ENCODE results near the gene SESTD1. TPM values are rescaled to one million over a fixed set of nuclear protein-coding genes. Genes with fewer than 3 reads are reported as not detected.

The SESTD1 gene
- total and polyA plus RNA-seq, 2 experiments from 2014 or later: 12.6 to 21.6 TPM

DNA sequence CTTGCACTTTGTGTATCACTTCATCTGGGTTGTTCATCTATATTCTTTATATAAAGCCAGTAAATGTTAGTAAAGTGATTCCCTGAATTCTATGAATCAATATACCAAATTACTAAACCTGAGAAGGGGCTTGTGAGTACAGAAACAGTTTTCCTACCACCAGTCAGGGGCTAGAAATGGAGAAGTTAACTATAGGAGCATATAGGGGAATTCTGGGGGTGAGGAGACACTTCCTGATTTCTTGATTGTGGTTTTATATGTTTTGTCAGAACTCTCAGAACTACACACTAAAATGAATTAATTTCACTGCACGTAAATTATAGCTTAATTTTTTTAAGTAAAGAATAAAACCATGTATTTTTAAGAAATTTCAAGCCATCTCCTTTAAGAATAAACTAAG, 93.7 kb downstream of the SESTD1 start:
- no peaks in the 10 kb centered on the region for H4K20me1 ChIP-seq (replicated peaks; ENCODE audit: insufficient read depth)
- no peak overlapping the region for H3K27ac ChIP-seq (ENCODE audit: low read depth)
- H3K27me3 ChIP-seq (ENCODE audit: insufficient read depth): no peaks in the 10 kb centered on the region
- H3K4me3 ChIP-seq: no peak overlapping the region
- Mint-ChIP-seq H3K4me1 (peaks cover 21% of the 10 kb centered on the region), H3K27ac (no peak overlapping the region), H3K27me3 (ENCODE audit: insufficient read depth, low read depth, poor library complexity) (no peaks in the 10 kb centered on the region), H3K9me3 (no peaks in the 10 kb centered on the region; the same call in 1 of the 3 replicates), H3K4me3 (no peak overlapping the region), H3K36me3 (ENCODE audit: low read depth) (peaks cover 8% of the 10 kb centered on the region; the same call in 2 of the 3 replicates)
- no peaks in the 10 kb centered on the region for H3K36me3 ChIP-seq (ENCODE audit: insufficient read depth)
- ATAC-seq (no peak), DNase-seq (ENCODE audit: low spot score) (no peak)
- H2AFZ ChIP-seq: no peak overlapping the region
- H3K4me2 ChIP-seq: no peak overlapping the region
- no peaks in the 10 kb centered on the region for H3F3A ChIP-seq (replicated peaks; ENCODE audit: low read depth)
- H3K9me2 ChIP-seq (ENCODE audit: insufficient read depth): no peaks in the 10 kb centered on the region
- TF ChIP-seq EZH2 (IDR thresholded peaks at IDR 0.05; ENCODE audit: low read depth, unreplicated experiment) (no peak), ZNF114 (CRISPR knock-in tag; IDR thresholded peaks at IDR 0.05) (no peak), NANOG (IDR thresholded peaks at IDR 0.05; ENCODE audit: borderline replicate concordance) (no peak), POLR2AphosphoS5 (IDR thresholded peaks at IDR 0.05; ENCODE audit: low read depth) (no peak), STAT1 (IDR thresholded peaks at IDR 0.05; ENCODE audit: unreplicated experiment) (no peak), ZNF331 (CRISPR knock-in tag; IDR thresholded peaks at IDR 0.05; ENCODE audit: low read depth) (no peak), CREB1 (CRISPR knock-in tag; IDR thresholded peaks at IDR 0.05; ENCODE audit: low read depth) (no peak), EZH2phosphoT487 (IDR thresholded peaks at IDR 0.05; ENCODE audit: unreplicated experiment) (no peak), JUNB (IDR thresholded peaks at IDR 0.05; ENCODE audit: unreplicated experiment) (no peak)
- TF ChIP-seq, protein P1, sequence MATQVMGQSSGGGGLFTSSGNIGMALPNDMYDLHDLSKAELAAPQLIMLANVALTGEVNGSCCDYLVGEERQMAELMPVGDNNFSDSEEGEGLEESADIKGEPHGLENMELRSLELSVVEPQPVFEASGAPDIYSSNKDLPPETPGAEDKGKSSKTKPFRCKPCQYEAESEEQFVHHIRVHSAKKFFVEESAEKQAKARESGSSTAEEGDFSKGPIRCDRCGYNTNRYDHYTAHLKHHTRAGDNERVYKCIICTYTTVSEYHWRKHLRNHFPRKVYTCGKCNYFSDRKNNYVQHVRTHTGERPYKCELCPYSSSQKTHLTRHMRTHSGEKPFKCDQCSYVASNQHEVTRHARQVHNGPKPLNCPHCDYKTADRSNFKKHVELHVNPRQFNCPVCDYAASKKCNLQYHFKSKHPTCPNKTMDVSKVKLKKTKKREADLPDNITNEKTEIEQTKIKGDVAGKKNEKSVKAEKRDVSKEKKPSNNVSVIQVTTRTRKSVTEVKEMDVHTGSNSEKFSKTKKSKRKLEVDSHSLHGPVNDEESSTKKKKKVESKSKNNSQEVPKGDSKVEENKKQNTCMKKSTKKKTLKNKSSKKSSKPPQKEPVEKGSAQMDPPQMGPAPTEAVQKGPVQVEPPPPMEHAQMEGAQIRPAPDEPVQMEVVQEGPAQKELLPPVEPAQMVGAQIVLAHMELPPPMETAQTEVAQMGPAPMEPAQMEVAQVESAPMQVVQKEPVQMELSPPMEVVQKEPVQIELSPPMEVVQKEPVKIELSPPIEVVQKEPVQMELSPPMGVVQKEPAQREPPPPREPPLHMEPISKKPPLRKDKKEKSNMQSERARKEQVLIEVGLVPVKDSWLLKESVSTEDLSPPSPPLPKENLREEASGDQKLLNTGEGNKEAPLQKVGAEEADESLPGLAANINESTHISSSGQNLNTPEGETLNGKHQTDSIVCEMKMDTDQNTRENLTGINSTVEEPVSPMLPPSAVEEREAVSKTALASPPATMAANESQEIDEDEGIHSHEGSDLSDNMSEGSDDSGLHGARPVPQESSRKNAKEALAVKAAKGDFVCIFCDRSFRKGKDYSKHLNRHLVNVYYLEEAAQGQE (IDR thresholded peaks at IDR 0.05; ENCODE audit: unreplicated experiment): no peak
- TF ChIP-seq, protein P2, sequence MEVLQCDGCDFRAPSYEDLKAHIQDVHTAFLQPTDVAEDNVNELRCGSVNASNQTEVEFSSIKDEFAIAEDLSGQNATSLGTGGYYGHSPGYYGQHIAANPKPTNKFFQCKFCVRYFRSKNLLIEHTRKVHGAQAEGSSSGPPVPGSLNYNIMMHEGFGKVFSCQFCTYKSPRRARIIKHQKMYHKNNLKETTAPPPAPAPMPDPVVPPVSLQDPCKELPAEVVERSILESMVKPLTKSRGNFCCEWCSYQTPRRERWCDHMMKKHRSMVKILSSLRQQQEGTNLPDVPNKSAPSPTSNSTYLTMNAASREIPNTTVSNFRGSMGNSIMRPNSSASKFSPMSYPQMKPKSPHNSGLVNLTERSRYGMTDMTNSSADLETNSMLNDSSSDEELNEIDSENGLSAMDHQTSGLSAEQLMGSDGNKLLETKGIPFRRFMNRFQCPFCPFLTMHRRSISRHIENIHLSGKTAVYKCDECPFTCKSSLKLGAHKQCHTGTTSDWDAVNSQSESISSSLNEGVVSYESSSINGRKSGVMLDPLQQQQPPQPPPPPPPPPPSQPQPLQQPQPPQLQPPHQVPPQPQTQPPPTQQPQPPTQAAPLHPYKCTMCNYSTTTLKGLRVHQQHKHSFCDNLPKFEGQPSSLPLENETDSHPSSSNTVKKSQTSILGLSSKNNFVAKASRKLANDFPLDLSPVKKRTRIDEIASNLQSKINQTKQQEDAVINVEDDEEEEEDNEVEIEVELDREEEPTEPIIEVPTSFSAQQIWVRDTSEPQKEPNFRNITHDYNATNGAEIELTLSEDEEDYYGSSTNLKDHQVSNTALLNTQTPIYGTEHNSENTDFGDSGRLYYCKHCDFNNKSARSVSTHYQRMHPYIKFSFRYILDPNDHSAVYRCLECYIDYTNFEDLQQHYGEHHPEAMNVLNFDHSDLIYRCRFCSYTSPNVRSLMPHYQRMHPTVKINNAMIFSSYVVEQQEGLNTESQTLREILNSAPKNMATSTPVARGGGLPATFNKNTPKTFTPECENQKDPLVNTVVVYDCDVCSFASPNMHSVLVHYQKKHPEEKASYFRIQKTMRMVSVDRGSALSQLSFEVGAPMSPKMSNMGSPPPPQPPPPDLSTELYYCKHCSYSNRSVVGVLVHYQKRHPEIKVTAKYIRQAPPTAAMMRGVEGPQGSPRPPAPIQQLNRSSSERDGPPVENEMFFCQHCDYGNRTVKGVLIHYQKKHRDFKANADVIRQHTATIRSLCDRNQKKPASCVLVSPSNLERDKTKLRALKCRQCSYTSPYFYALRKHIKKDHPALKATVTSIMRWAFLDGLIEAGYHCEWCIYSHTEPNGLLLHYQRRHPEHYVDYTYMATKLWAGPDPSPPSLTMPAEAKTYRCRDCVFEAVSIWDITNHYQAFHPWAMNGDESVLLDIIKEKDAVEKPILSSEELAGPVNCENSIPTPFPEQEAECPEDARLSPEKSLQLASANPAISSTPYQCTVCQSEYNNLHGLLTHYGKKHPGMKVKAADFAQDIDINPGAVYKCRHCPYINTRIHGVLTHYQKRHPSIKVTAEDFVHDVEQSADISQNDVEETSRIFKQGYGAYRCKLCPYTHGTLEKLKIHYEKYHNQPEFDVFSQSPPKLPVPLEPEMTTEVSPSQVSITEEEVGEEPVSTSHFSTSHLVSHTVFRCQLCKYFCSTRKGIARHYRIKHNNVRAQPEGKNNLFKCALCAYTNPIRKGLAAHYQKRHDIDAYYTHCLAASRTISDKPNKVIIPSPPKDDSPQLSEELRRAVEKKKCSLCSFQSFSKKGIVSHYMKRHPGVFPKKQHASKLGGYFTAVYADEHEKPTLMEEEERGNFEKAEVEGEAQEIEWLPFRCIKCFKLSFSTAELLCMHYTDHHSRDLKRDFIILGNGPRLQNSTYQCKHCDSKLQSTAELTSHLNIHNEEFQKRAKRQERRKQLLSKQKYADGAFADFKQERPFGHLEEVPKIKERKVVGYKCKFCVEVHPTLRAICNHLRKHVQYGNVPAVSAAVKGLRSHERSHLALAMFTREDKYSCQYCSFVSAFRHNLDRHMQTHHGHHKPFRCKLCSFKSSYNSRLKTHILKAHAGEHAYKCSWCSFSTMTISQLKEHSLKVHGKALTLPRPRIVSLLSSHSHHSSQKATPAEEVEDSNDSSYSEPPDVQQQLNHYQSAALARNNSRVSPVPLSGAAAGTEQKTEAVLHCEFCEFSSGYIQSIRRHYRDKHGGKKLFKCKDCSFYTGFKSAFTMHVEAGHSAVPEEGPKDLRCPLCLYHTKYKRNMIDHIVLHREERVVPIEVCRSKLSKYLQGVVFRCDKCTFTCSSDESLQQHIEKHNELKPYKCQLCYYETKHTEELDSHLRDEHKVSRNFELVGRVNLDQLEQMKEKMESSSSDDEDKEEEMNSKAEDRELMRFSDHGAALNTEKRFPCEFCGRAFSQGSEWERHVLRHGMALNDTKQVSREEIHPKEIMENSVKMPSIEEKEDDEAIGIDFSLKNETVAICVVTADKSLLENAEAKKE (CRISPR knock-in tag; IDR thresholded peaks at IDR 0.05): no peak
- TF ChIP-seq, protein P3, sequence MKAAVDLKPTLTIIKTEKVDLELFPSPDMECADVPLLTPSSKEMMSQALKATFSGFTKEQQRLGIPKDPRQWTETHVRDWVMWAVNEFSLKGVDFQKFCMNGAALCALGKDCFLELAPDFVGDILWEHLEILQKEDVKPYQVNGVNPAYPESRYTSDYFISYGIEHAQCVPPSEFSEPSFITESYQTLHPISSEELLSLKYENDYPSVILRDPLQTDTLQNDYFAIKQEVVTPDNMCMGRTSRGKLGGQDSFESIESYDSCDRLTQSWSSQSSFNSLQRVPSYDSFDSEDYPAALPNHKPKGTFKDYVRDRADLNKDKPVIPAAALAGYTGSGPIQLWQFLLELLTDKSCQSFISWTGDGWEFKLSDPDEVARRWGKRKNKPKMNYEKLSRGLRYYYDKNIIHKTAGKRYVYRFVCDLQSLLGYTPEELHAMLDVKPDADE (IDR thresholded peaks at IDR 0.05): no peak
- TF ChIP-seq, protein P4, sequence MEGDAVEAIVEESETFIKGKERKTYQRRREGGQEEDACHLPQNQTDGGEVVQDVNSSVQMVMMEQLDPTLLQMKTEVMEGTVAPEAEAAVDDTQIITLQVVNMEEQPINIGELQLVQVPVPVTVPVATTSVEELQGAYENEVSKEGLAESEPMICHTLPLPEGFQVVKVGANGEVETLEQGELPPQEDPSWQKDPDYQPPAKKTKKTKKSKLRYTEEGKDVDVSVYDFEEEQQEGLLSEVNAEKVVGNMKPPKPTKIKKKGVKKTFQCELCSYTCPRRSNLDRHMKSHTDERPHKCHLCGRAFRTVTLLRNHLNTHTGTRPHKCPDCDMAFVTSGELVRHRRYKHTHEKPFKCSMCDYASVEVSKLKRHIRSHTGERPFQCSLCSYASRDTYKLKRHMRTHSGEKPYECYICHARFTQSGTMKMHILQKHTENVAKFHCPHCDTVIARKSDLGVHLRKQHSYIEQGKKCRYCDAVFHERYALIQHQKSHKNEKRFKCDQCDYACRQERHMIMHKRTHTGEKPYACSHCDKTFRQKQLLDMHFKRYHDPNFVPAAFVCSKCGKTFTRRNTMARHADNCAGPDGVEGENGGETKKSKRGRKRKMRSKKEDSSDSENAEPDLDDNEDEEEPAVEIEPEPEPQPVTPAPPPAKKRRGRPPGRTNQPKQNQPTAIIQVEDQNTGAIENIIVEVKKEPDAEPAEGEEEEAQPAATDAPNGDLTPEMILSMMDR (conservative IDR thresholded peaks at IDR 0.05; ENCODE audit: low read depth in 2 of 2): no peak
- H3K4me1 ChIP-seq (ENCODE audit: insufficient read depth): peaks cover 8% of the 10 kb centered on the region
- H3K79me2 ChIP-seq (replicated peaks; ENCODE audit: insufficient read depth): no peaks in the 10 kb centered on the region
